GM12878 (cell line): Measurements from ENCODE around the gene MILR1.

ENCODE experiments used
- SMAD1 ChIP-seq: fragments of 450-650 bp; IDR thresholded peaks from 2 replicates; pipeline ENCODE4 v1.6.1; 2018; ENCODE audit warnings: mild to moderate bottlenecking, low read depth; ENCODE audit not compliant: partially characterized antibody
- TF ChIP-seq, protein P1 (sequence below): fragments of 450-650 bp; formaldehyde crosslinking; IDR thresholded peaks from 2 replicates; pipeline ENCODE4 v1.5.0; 2022; ENCODE audit warnings: mild to moderate bottlenecking, missing genetic modification characterization

DNA sequence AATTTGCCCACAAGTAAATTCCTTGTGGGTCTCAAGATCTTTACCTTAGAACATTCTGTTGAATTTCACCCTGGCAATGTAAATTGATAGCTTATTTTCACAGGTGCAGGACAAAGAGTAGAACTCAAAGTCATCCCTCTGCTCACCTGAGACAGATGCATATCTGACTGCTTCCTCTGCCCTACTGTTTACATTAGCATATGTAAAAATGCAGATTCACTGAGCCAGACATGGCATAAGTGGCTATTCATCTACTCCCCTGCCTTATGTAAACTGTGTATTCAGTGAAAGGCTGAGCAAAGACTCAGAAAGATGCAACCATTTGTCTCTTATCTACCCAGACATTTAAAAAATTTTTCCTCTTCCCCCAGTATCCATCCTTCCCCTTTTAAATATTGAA, 22.3 kb upstream of the MILR1 start:
- no peak for TF ChIP-seq SMAD1
- TF ChIP-seq, protein P1, sequence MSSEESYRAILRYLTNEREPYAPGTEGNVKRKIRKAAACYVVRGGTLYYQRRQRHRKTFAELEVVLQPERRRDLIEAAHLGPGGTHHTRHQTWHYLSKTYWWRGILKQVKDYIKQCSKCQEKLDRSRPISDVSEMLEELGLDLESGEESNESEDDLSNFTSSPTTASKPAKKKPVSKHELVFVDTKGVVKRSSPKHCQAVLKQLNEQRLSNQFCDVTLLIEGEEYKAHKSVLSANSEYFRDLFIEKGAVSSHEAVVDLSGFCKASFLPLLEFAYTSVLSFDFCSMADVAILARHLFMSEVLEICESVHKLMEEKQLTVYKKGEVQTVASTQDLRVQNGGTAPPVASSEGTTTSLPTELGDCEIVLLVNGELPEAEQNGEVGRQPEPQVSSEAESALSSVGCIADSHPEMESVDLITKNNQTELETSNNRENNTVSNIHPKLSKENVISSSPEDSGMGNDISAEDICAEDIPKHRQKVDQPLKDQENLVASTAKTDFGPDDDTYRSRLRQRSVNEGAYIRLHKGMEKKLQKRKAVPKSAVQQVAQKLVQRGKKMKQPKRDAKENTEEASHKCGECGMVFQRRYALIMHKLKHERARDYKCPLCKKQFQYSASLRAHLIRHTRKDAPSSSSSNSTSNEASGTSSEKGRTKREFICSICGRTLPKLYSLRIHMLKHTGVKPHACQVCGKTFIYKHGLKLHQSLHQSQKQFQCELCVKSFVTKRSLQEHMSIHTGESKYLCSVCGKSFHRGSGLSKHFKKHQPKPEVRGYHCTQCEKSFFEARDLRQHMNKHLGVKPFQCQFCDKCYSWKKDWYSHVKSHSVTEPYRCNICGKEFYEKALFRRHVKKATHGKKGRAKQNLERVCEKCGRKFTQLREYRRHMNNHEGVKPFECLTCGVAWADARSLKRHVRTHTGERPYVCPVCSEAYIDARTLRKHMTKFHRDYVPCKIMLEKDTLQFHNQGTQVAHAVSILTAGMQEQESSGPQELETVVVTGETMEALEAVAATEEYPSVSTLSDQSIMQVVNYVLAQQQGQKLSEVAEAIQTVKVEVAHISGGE: no peak
